Colonic mucosa (tissue), 4 donors: ENCODE data around the gene JPH3. TPM values are rescaled to one million over a fixed set of nuclear protein-coding genes. Genes with fewer than 3 reads are reported as not detected.

ENCODE experiments used
- DNase-seq: peaks from one replicate; pipeline ENCODE4 v3.0.0-alpha.2; 2020
- H3K27ac ChIP-seq: fragments of 200-600 bp; one replicate; pipeline ENCODE4 v1.8.0; 2021
- H3K27me3 ChIP-seq: fragments of 200-600 bp; one replicate; pipeline ENCODE4 v1.8.0; 2021
- H3K36me3 ChIP-seq: fragments of 200-600 bp; one replicate; pipeline ENCODE4 v1.8.0; 2021
- H3K4me1 ChIP-seq: fragments of 200-600 bp; one replicate; pipeline ENCODE4 v1.8.0; 2021; ENCODE audit warnings: mild to moderate bottlenecking
- H3K4me3 ChIP-seq: fragments of 200-600 bp; one replicate; pipeline ENCODE4 v1.8.0; 2021
- H3K9ac ChIP-seq, 2 donors: one replicate each; pipeline ENCODE4 v1.7.0; 2013; ENCODE audit warnings: control low read depth in 2 of 2, low read depth in 2 of 2, low read length in 2 of 2
- H3K9me3 ChIP-seq: fragments of 200-600 bp; one replicate; pipeline ENCODE4 v1.8.0; 2021
- CTCF ChIP-seq: fragments of 200-600 bp; IDR thresholded peaks from one replicate; pipeline ENCODE4 v1.8.0; 2022; ENCODE audit warnings: antibody characterized with exemption, mild to moderate bottlenecking
- intact Hi-C: fragments of 100-400 bp; cut with DNase I; formaldehyde crosslinking; loops from one replicate; pipeline ENCODE4 v1.14.1; 2022
- total RNA-seq, 2 donors: library from RNA; stranded (reverse); fragmentation: NEBNext Ultra II Directional in 1 of 2; extraction: Animal tissue kit (Norgen Biotek cat#: 25700) in 1 of 2; gene quantifications; one replicate each; pipeline ENCODE4 v1.2.1, GENCODE V29; 2021
- donor health status: healthy.
- donor health status: DM: no; HTN: no; CAD: no.
- donor health status: DM: no; HTN: no; CAD: no.

Gene JPH3
- total RNA-seq, 2 donors from 2014 or later: 0.15 to 0.42 TPM

DNA sequence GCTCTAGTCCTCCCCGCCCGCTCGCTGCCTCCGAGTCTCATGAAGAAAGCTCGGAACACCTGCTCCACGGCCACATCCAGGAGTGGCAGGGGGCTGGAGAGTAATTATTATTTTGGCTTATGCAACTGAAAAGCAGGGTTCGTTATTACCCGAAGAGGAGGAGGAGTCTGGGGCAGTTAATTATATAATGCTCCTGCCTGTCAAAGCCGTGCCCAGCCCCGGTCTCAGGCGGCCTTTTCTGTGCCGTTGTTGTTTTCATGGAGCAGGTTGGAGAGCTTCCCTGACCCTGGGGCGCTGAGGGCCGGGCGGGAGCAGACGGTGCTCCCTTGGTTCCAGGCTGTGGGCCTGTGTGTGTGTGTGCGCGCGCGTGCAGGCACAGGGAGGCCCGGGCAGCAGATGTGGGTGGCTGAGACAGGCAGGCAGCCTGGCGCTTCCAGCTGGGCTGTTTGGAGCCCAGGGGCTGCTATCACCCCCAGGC, 2.4 kb downstream of the JPH3 start:
- no peaks in the 10 kb centered on the region for H3K4me1 ChIP-seq
- no peaks in the 10 kb centered on the region for H3K36me3 ChIP-seq
- no peaks in the 10 kb centered on the region for H3K9me3 ChIP-seq
- H3K9ac ChIP-seq: no peak overlapping the region
- DNase-seq: no peak
- TF ChIP-seq CTCF: no peak
- intact Hi-C loops: no loop called here
- no peak overlapping the region for H3K4me3 ChIP-seq
- H3K27me3 ChIP-seq: peaks cover 36% of the 10 kb centered on the region
- H3K27ac ChIP-seq: no peak overlapping the region

DNA sequence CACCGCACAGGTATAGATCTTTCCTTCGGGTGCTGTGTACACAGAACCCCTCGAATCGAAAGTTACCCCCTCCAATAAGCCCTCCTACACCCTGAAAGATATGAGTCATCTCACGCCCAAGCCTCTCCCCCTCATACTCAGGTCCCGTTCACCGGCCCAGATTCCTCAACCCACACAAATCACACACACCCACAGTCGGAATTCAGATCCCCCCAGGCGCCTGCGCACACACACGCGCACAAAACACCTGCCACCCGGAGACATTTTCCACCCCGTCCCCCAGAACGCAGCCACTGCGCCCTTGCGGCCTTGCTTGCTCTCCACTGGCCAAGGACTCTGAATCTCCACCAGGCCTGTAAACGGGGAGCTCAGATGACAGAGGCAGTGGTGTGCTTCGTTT, 4.9 kb downstream of the JPH3 start:
- no peaks in the 10 kb centered on the region for H3K9me3 ChIP-seq
- H3K36me3 ChIP-seq: no peaks in the 10 kb centered on the region
- no peak overlapping the region for H3K9ac ChIP-seq
- peaks cover 23% of the 10 kb centered on the region for H3K27me3 ChIP-seq
- no peaks in the 10 kb centered on the region for H3K4me1 ChIP-seq
- no peak for TF ChIP-seq CTCF
- no peak overlapping the region for H3K4me3 ChIP-seq
- no peak for DNase-seq
- intact Hi-C loops: no loop called here
- no peak overlapping the region for H3K27ac ChIP-seq

DNA sequence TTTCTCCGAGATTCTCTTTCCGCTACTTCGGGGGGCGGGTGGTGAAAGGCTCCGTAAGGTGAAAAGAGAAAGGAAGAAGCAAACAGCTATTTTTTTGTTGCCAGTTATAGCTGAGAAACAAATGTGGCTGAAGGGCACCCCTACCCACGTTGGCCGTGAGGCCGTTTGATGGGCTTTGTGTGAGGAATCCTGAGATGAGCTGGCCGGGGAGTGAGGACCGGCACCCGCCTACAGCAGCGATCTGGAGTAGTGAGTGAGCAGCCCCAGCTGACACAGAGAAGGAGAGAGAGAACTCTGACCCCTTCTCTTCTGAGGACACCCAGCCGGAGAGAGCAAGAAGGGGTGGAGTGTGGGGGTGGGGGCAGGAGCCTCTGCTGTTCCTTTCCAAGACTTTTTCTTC, 5.6 kb downstream of the JPH3 start:
- H3K4me3 ChIP-seq: no peak overlapping the region
- H3K9me3 ChIP-seq: no peaks in the 10 kb centered on the region
- H3K36me3 ChIP-seq: no peaks in the 10 kb centered on the region
- no peak overlapping the region for H3K9ac ChIP-seq
- TF ChIP-seq CTCF: no peak
- intact Hi-C loops: no loop called here
- no peak for DNase-seq
- no peak overlapping the region for H3K27ac ChIP-seq
- no peaks in the 10 kb centered on the region for H3K4me1 ChIP-seq
- H3K27me3 ChIP-seq: peaks cover 21% of the 10 kb centered on the region

GRCh38 chr16:87608400-87608985, 6.2 kb downstream of the JPH3 start:
- H3K9ac ChIP-seq: no peak overlapping the region
- no peak for TF ChIP-seq CTCF
- no peak overlapping the region for H3K27ac ChIP-seq
- no peaks in the 10 kb centered on the region for H3K36me3 ChIP-seq
- intact Hi-C loops: no loop called here
- H3K9me3 ChIP-seq: no peaks in the 10 kb centered on the region
- peaks cover 15% of the 10 kb centered on the region for H3K27me3 ChIP-seq
- H3K4me3 ChIP-seq: no peak overlapping the region
- peak; percentile 40 for DNase-seq
- H3K4me1 ChIP-seq: no peaks in the 10 kb centered on the region

DNA sequence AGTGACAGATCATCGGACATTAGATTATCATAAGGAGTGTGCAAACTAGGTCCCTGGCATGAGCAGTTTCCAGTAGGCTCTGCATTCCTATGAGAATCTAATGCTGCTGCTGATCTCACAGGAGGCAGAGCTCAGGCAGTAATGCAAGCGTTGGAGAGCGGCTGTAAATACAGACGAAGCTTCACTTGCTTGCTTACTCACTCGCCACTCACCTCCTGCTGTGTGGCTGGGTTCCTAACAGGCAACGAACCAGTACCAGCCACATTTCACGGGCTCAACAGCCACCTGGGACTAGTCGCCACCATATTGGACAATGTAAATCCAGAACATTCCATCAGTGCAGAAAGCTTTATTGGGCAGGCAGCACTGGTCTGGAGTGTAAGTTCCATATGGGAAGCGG, 7.7 kb downstream of the JPH3 start:
- no peak overlapping the region for H3K4me3 ChIP-seq
- H3K9ac ChIP-seq: no peak overlapping the region
- no peak overlapping the region for H3K27ac ChIP-seq
- H3K36me3 ChIP-seq: no peaks in the 10 kb centered on the region
- no peak for TF ChIP-seq CTCF
- no peak for DNase-seq
- no peaks in the 10 kb centered on the region for H3K27me3 ChIP-seq
- intact Hi-C loops: no loop called here
- no peaks in the 10 kb centered on the region for H3K4me1 ChIP-seq
- H3K9me3 ChIP-seq: no peaks in the 10 kb centered on the region
